HUES6 (cell line): Measurements from ENCODE around the gene RNGTT.
"Not testable (repeated sequence)": the region's sequence is repeated elsewhere in the genome, so short reads cannot be mapped to it uniquely, and the experiment has no call there.

Experiments used
- H3K27ac ChIP-seq: 2 replicates; pipeline ENCODE4 v1.7.0; 2013; ENCODE audit warnings: low read depth, mild to moderate bottlenecking, low read length, inconsistent platforms
- H3K27me3 ChIP-seq: 2 replicates; pipeline ENCODE4 v1.6.1; 2013; ENCODE audit warnings: low read length; ENCODE audit not compliant: control insufficient read depth, insufficient read depth
- H3K36me3 ChIP-seq: 2 replicates; pipeline ENCODE4 v1.6.1; 2013; ENCODE audit warnings: low read length; ENCODE audit not compliant: control insufficient read depth, insufficient read depth
- H3K4me1 ChIP-seq: 2 replicates; pipeline ENCODE4 v1.6.1; 2013; ENCODE audit warnings: low read length; ENCODE audit not compliant: control insufficient read depth, insufficient read depth
- H3K4me3 ChIP-seq: 2 replicates; pipeline ENCODE4 v1.5.1; 2013; ENCODE audit warnings: low read depth, low read length
- H3K9ac ChIP-seq: one replicate; pipeline ENCODE4 v1.6.1; 2013; ENCODE audit warnings: mild to moderate bottlenecking, low read length
- H3K9me3 ChIP-seq: 2 replicates; pipeline ENCODE4 v1.6.1; 2013; ENCODE audit warnings: low read depth, low read length; ENCODE audit not compliant: control insufficient read depth, insufficient read depth

Gene RNGTT

GRCh38 chr6:88992741-88993552 lies 29.5 kb upstream of the RNGTT start:
- Histone ChIP-seq H3K27ac (no peak overlapping the region), H3K4me1 (no peaks in the 10 kb centered on the region), H3K27me3 (no peaks in the 10 kb centered on the region), H3K36me3 (no peaks in the 10 kb centered on the region), H3K9me3 (no peaks in the 10 kb centered on the region), H3K4me3 (no peak overlapping the region), H3K9ac (no peak overlapping the region)

GRCh38 chr6:88989215-88989614 lies 25.8 kb upstream of the RNGTT start:
- no peak overlapping the region for H3K9ac ChIP-seq
- no peak overlapping the region for H3K4me3 ChIP-seq
- H3K36me3 ChIP-seq: no peaks in the 10 kb centered on the region
- no peak overlapping the region for H3K27ac ChIP-seq
- H3K27me3 ChIP-seq: no peaks in the 10 kb centered on the region
- no peaks in the 10 kb centered on the region for H3K9me3 ChIP-seq
- no peaks in the 10 kb centered on the region for H3K4me1 ChIP-seq

- Histone ChIP-seq H3K27ac (no peak overlapping the region), H3K4me3 (no peak overlapping the region), H3K4me1 (no peaks in the 10 kb centered on the region), H3K27me3 (no peaks in the 10 kb centered on the region), H3K9me3 (no peaks in the 10 kb centered on the region), H3K9ac (no peak overlapping the region), H3K36me3 (no peaks in the 10 kb centered on the region)
Measured at GRCh38 chr6:88987922-88988321, 24.5 kb upstream of the RNGTT start.

- H3K9ac ChIP-seq: no peak overlapping the region
- H3K4me1 ChIP-seq: no peaks in the 10 kb centered on the region
- H3K27ac ChIP-seq: no peak overlapping the region
- H3K4me3 ChIP-seq: no peak overlapping the region
- H3K27me3 ChIP-seq: peaks cover 3% of the 10 kb centered on the region; the same call in 1 of the 2 replicates
- no peaks in the 10 kb centered on the region for H3K9me3 ChIP-seq
- H3K36me3 ChIP-seq: no peaks in the 10 kb centered on the region
Measured at GRCh38 chr6:88985901-88986300, 22.5 kb upstream of the RNGTT start.

- Histone ChIP-seq H3K27me3 (peaks cover 4% of the 10 kb centered on the region; the same call in 1 of the 2 replicates), H3K9me3 (no peaks in the 10 kb centered on the region), H3K36me3 (no peaks in the 10 kb centered on the region), H3K9ac (no peak overlapping the region), H3K4me1 (no peaks in the 10 kb centered on the region), H3K27ac (no peak overlapping the region), H3K4me3 (no peak overlapping the region)
Measured at GRCh38 chr6:88984606-88985005, 21.2 kb upstream of the RNGTT start.

GRCh38 chr6:88984152-88984551 lies 20.7 kb upstream of the RNGTT start:
- H3K27ac ChIP-seq: no peak overlapping the region
- H3K9me3 ChIP-seq: no peaks in the 10 kb centered on the region
- H3K36me3 ChIP-seq: no peaks in the 10 kb centered on the region
- no peak overlapping the region for H3K9ac ChIP-seq
- H3K27me3 ChIP-seq: peaks cover 4% of the 10 kb centered on the region; the same call in 1 of the 2 replicates
- no peak overlapping the region for H3K4me3 ChIP-seq
- no peaks in the 10 kb centered on the region for H3K4me1 ChIP-seq

- H3K27ac ChIP-seq: no peak overlapping the region
- no peak overlapping the region for H3K9ac ChIP-seq
- no peaks in the 10 kb centered on the region for H3K9me3 ChIP-seq
- no peak overlapping the region for H3K4me3 ChIP-seq
- no peaks in the 10 kb centered on the region for H3K4me1 ChIP-seq
- no peaks in the 10 kb centered on the region for H3K36me3 ChIP-seq
- peaks cover 4% of the 10 kb centered on the region; the same call in 1 of the 2 replicates for H3K27me3 ChIP-seq
Measured at GRCh38 chr6:88983532-88983931, 20.1 kb upstream of the RNGTT start.

- not testable (repeated sequence) for H3K9ac ChIP-seq, H3K36me3 ChIP-seq, H3K4me3 ChIP-seq, H3K9me3 ChIP-seq, H3K27ac ChIP-seq, H3K27me3 ChIP-seq, H3K4me1 ChIP-seq
Measured at GRCh38 chr6:88983129-88983528, 19.7 kb upstream of the RNGTT start.

GRCh38 chr6:88982720-88983119 lies 19.3 kb upstream of the RNGTT start:
- Histone ChIP-seq H3K36me3 (no peaks in the 10 kb centered on the region), H3K27me3 (peaks cover 4% of the 10 kb centered on the region; the same call in 1 of the 2 replicates), H3K27ac (no peak overlapping the region), H3K9ac (no peak overlapping the region), H3K4me1 (no peaks in the 10 kb centered on the region), H3K4me3 (no peak overlapping the region), H3K9me3 (no peaks in the 10 kb centered on the region)

- peaks cover 25% of the 10 kb centered on the region for H3K4me1 ChIP-seq
- H3K27me3 ChIP-seq: peaks cover 71% of the 10 kb centered on the region
- H3K9ac ChIP-seq: no peak overlapping the region
- no peak overlapping the region for H3K4me3 ChIP-seq
- H3K9me3 ChIP-seq: no peaks in the 10 kb centered on the region
- H3K36me3 ChIP-seq: no peaks in the 10 kb centered on the region
- H3K27ac ChIP-seq: no peak overlapping the region
Measured at GRCh38 chr6:88975369-88975768, 12.0 kb upstream of the RNGTT start.

GRCh38 chr6:88972504-88973423 lies 9.3 kb upstream of the RNGTT start:
- H3K4me3 ChIP-seq: no peak overlapping the region
- H3K9me3 ChIP-seq: peaks cover 6% of the 10 kb centered on the region; the same call in 1 of the 2 replicates
- no peak overlapping the region for H3K9ac ChIP-seq
- H3K27me3 ChIP-seq: peaks cover 80% of the 10 kb centered on the region
- no peak overlapping the region for H3K27ac ChIP-seq
- peaks cover 25% of the 10 kb centered on the region for H3K4me1 ChIP-seq
- H3K36me3 ChIP-seq: no peaks in the 10 kb centered on the region
